ENCODE results near the gene NDUFS2. TPM values are rescaled to one million over a fixed set of nuclear protein-coding genes. Genes with fewer than 3 reads are reported as not detected.
A peak's percentile ranks its signal among the peaks of the same experiment; 100 is the strongest.

The NDUFS2 gene
- total RNA-seq (100 to 1,000 TPM; 204 to 336 (median 272) TPM), polyA plus RNA-seq (100 to 1,000 TPM; 207 to 270 (median 232) TPM)
- long read RNA-seq, donor 1, partial matches to known transcripts: 279 of 296 reads
- long read RNA-seq, donor 1, other reads (novel, unspliced or antisense): 15 of 296 reads
- long read RNA-seq, donor 2, partial matches to known transcripts: 385 of 408 reads
- long read RNA-seq, donor 2, other reads (novel, unspliced or antisense): 21 of 408 reads

DNA sequence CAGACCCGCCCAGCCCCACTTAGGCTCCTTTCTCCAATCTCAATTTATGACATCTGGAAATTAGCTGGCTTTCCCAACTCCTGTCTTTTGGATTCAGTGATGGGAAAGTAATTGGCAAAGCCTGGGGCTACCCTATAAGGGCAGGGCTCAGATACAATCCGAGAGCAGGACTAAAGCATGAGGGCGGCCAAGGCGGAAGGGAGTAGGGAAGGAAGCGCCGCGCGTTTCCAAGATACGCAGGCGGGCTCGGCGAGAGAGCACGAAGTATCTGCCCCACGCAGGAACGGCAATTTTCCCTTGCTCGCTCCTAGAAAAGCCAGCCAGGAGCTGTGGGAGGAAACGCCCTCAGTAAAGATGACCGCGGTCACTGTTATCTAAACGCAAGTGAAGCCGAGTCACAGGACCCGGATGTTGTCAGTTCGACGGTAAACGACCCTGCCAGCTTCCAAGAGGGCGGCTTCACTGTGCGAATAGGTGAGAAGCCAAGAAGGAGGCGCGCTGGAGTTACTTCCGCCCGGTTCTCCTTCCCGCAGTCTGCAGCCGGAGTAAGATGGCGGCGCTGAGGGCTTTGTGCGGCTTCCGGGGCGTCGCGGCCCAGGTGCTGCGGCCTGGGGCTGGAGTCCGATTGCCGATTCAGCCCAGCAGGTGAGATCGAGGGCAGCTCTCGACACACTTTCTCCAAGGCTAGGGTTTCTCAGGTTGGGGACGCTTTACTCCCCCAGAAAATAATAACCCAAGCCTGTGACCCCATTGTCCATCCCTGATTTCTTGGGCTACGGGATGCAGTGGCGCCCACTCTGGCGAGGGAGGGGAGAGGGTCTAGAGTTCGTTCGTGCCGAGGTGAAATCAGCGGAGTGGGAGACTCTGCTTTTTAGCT is at the start of gene NDUFS2:
TSS of gene NDUFS2 (plus strand) at position 532 of the 877 bp plus-strand sequence. CDS start at position 551, 19 bp downstream.
- Histone ChIP-seq H3K27me3 (ENCODE audit: insufficient read depth in 3 of 3, low read length in 2 of 3) (no peaks in the 10 kb centered on the region), H3K27ac (peak within 1 kb of the TSS; percentile 96), H3K9me3 (no peaks in the 10 kb centered on the region), H3K4me3 (peak within 1 kb of the TSS; percentile 87), H3K36me3 (ENCODE audit: insufficient read depth in 1 of 2, low read depth in 1 of 2) (peaks cover 4 to 38% of the 10 kb centered on the region in 2 donors), H3K4me1 (peaks cover 54% of the 10 kb centered on the region)
- DNase-seq (peak; percentile 97 to 99), ATAC-seq (peak; percentile 94 to 95 (median 94))
- TF ChIP-seq, protein P1, sequence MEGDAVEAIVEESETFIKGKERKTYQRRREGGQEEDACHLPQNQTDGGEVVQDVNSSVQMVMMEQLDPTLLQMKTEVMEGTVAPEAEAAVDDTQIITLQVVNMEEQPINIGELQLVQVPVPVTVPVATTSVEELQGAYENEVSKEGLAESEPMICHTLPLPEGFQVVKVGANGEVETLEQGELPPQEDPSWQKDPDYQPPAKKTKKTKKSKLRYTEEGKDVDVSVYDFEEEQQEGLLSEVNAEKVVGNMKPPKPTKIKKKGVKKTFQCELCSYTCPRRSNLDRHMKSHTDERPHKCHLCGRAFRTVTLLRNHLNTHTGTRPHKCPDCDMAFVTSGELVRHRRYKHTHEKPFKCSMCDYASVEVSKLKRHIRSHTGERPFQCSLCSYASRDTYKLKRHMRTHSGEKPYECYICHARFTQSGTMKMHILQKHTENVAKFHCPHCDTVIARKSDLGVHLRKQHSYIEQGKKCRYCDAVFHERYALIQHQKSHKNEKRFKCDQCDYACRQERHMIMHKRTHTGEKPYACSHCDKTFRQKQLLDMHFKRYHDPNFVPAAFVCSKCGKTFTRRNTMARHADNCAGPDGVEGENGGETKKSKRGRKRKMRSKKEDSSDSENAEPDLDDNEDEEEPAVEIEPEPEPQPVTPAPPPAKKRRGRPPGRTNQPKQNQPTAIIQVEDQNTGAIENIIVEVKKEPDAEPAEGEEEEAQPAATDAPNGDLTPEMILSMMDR (IDR thresholded peaks at IDR 0.05): no peak
- intact Hi-C loops (cut with DNase I): no loop called here
- WGBS, 3 donors: 1% methylated on average over 53 of the region's 53 CpGs

DNA sequence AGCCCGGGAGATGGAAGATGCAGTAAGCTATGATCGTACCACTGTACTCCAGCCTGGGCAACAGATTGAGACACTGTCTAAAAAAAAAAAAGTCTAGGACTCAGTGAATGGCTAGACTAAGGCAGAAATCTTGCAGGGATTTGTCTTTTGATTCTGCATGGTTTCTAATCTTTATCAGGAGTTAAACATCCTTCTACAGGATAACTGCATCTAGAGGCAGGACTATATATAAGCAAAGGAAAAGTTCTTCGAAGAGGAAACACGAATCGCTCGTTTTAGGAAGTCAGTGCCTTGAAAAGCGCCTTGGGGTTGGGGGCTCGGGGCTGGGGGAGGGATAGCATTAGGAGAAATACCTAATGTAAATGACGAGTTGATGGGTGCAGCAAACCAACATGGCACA is 49.0 kb upstream of the NDUFS2 start:
- peak overlapping the region; percentile 96 for H3K27ac ChIP-seq
- H3K36me3 ChIP-seq (ENCODE audit: insufficient read depth in 1 of 2, low read depth in 1 of 2): peaks cover 0 to 16% of the 10 kb centered on the region in 2 donors
- H3K4me1 ChIP-seq: peaks cover 3% of the 10 kb centered on the region
- no peak for DNase-seq
- TF ChIP-seq, protein P1 (IDR thresholded peaks at IDR 0.05): no peak
- intact Hi-C loops (cut with DNase I): loop anchor here in 1 of 2 donors (5.0 kb wide), 1 partner anchor 106 kb away; the partner anchor contains the start of gene USF1
- 22 to 25% (median 24%) methylated on average over 9 of the region's 9 CpGs for WGBS, 3 donors
- peak overlapping the region; percentile 83 for H3K4me3 ChIP-seq
- H3K9me3 ChIP-seq: no peaks in the 10 kb centered on the region
- no peaks in the 10 kb centered on the region for H3K27me3 ChIP-seq (ENCODE audit: insufficient read depth in 3 of 3, low read length in 2 of 3)
- ATAC-seq: peak in 2 of 4 donors; percentile 21 to 31

DNA sequence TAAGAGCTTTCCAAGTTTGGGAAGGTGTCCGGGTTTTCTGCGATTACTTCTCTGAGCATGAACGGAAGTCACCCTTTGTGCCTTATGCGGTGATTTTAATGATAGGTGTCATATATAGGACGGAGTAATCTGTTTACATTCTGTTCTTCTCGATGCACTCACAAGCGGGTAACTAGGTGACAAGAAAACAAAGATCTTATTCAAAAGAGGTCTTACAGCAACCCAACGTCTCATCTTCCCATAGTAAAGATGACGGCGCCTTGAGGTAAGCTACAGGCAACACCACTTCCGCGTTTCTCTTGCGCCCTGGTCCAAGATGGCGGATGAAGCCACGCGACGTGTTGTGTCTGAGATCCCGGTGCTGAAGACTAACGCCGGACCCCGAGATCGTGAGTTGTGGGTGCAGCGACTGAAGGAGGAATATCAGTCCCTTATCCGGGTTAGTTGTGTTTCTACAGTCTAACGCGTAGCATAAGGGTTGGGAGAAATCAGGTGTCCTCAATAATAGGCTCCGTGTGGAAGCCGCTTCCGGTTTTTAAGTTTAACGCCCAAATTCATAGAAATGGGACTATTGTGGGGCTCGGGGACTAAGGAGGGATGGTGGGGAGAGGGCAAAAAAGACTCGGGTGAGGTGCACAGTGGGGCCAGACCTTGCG is 48.4 kb upstream of the NDUFS2 start, which contains the start of gene UFC1:
TSS of gene UFC1 (plus strand) at position 297 of the 656 bp plus-strand sequence. CDS start at position 317, 20 bp downstream.
- H3K27ac ChIP-seq: peak within 1 kb of the TSS; percentile 96
- peak; percentile 72 to 89 for DNase-seq
- H3K9me3 ChIP-seq: no peaks in the 10 kb centered on the region
- ATAC-seq: peak; percentile 88 to 98 (median 90)
- H3K4me3 ChIP-seq: peak within 1 kb of the TSS; percentile 83
- H3K36me3 ChIP-seq (ENCODE audit: insufficient read depth in 1 of 2, low read depth in 1 of 2): peaks cover 0 to 16% of the 10 kb centered on the region in 2 donors
- TF ChIP-seq, protein P1 (IDR thresholded peaks at IDR 0.05): no peak
- H3K4me1 ChIP-seq: peaks cover 3% of the 10 kb centered on the region
- WGBS, 3 donors: 0 to 1% (median 0%) methylated on average over 32 to 33 of the region's 33 CpGs
- intact Hi-C loops (cut with DNase I): loop anchor here in 1 of 2 donors (2.0 to 5.0 kb wide), 2 partner anchors 21 to 107 kb away; partner anchors contain the start of genes DEDD and USF1
- no peaks in the 10 kb centered on the region for H3K27me3 ChIP-seq (ENCODE audit: insufficient read depth in 3 of 3, low read length in 2 of 3)

DNA sequence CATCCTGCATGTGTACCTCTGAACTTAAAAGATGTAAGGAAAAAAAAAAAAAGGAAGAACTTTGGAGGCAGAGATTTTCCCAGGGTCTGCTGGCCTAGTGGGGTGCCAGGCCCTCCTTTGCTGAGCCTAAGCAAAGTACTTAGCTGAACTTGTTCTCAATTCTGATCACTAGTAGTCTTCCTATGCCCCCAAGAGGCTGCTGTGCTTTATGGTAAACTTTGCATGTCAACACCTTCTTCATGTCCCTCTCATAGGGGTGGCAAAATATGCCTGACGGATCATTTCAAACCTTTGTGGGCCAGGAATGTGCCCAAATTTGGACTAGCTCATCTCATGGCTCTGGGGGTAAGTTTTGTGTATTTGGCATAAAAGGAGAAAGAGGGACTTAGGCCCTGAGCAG is 44.3 kb upstream of the NDUFS2 start:
- WGBS, 3 donors: 87 to 96% (median 90%) methylated on average over 1 of the region's 1 CpG

More for the DNA sequence above, 44.3 kb upstream of the NDUFS2 start:
- H3K27me3 ChIP-seq (ENCODE audit: insufficient read depth in 3 of 3, low read length in 2 of 3): no peaks in the 10 kb centered on the region
- no peaks in the 10 kb centered on the region for H3K9me3 ChIP-seq
- DNase-seq (no peak), ATAC-seq (no peak)
- H3K36me3 ChIP-seq (ENCODE audit: insufficient read depth in 1 of 2, low read depth in 1 of 2): peaks cover 0 to 38% of the 10 kb centered on the region in 2 donors
- peaks cover 16% of the 10 kb centered on the region for H3K4me1 ChIP-seq
- H3K4me3 ChIP-seq: no peak overlapping the region
- TF ChIP-seq, protein P1 (IDR thresholded peaks at IDR 0.05): no peak
- H3K27ac ChIP-seq: no peak overlapping the region
- intact Hi-C loops (cut with DNase I): no loop called here

Measured in psoas muscle (tissue), 8 donors.